HepG2 (cell line): Measurements from ENCODE around the gene VRK2. TPM values are rescaled to one million over a fixed set of nuclear protein-coding genes. Genes with fewer than 3 reads are reported as not detected.
"Not testable (repeated sequence)": the region's sequence is repeated elsewhere in the genome, so short reads cannot be mapped to it uniquely, and the experiment has no call there.

ENCODE experiments used
- ATAC-seq: fragments of 200-7000 bp; cut with Tn5 transposase; 3 replicates; pipeline ENCODE4 v1.9.1; 2020; ENCODE audit warnings: mild to moderate bottlenecking, moderate library complexity
- BruUV-seq: library from RNA; stranded (reverse); fragments of 400-500 nt; replicated peaks from 2 replicates; lab custom pipeline; 2021; lab: Mats Ljungman, UMichigan
- CTCF ChIA-PET: fragments of 300-600 bp; formaldehyde crosslinking; extraction: SDS; loops from one replicate; lab custom pipeline; 2021; ENCODE audit warnings: low total read pairs, inconsistent platforms, low intra/inter-chr PET ratio; lab: Yijun Ruan, JAX
- POLR2A ChIA-PET: fragments of 350-600 bp; sonication (Branson Sonifier 250); formaldehyde crosslinking; loops from one replicate; lab custom pipeline; 2020; ENCODE audit warnings: antibody characterized with exemption, inconsistent platforms; lab: Yijun Ruan, JAX
- DNase-seq: peaks from one replicate; pipeline ENCODE4 v3.0.0-alpha.2; 2015; ENCODE audit warnings: low spot score
- FAIRE-seq: peaks from 3 replicates; lab custom pipeline; 2011; peaks lifted over from hg19 to GRCh38; lab: Jason Lieb, UNC
- H2AFZ ChIP-seq: one replicate; pipeline ENCODE4 v1.6.1; 2011; ENCODE audit warnings: low read length, inconsistent platforms
- H3K27ac ChIP-seq: fragments of 300-600 bp; 3 replicates; pipeline ENCODE4 v1.8.0; 2011; ENCODE audit warnings: mixed run types, mild to moderate bottlenecking, mixed read lengths, low read length, inconsistent platforms; ENCODE audit not compliant: insufficient read depth; ENCODE audit errors: extremely low read length
- H3K27me3 ChIP-seq, 2 experiments: fragments of 200-600 bp in 1 of 2; 2 replicates in 1 of 2; 3 replicates in 1 of 2; pipeline versions ENCODE4 v1.6.0 to v1.8.0; 2011; ENCODE audit warnings: low read length in 2 of 2, mild to moderate bottlenecking in 2 of 2, moderate library complexity in 2 of 2, inconsistent platforms in 1 of 2; ENCODE audit not compliant: insufficient read depth in 2 of 2, control insufficient read depth in 1 of 2
- H3K36me3 ChIP-seq, 2 experiments: fragments of 200-600 bp in 1 of 2; replicated peaks in 1 of 2; 2 replicates in 1 of 2; 3 replicates in 1 of 2; pipeline versions ENCODE4 v1.5.1 to v1.8.0; 2011; ENCODE audit warnings: low read length in 2 of 2, inconsistent platforms in 1 of 2; ENCODE audit not compliant: insufficient read depth in 2 of 2, control insufficient read depth in 1 of 2
- H3K4me1 ChIP-seq: 2 replicates; pipeline ENCODE4 v1.5.1; 2012; ENCODE audit warnings: low read length, inconsistent platforms; ENCODE audit not compliant: insufficient read depth
- H3K4me2 ChIP-seq: 2 replicates; pipeline ENCODE4 v1.6.0; 2011; ENCODE audit warnings: low read depth, low read length, inconsistent platforms
- H3K4me3 ChIP-seq, 3 experiments: fragments of 200-600 bp in 1 of 3; sonication (generic), shearing (Covaris generic) in 1 of 3; replicated peaks in 1 of 3; 2 replicates each; pipeline ENCODE4 v1.5.1; 2011 to 2016; ENCODE audit warnings: low read length in 3 of 3, inconsistent platforms in 2 of 3, low read depth in 2 of 3, mild to moderate bottlenecking in 2 of 3, control low read depth in 1 of 3, mixed read lengths in 1 of 3; ENCODE audit not compliant: insufficient read depth in 1 of 3
- H3K79me2 ChIP-seq: one replicate; pipeline ENCODE4 v1.6.1; 2011; ENCODE audit warnings: low read length, inconsistent platforms; ENCODE audit not compliant: insufficient read depth
- H3K9ac ChIP-seq: 2 replicates; pipeline ENCODE4 v1.6.0; 2011; ENCODE audit warnings: mild to moderate bottlenecking, low read depth, low read length, inconsistent platforms; ENCODE audit not compliant: insufficient read depth
- H3K9me3 ChIP-seq: 2 replicates; pipeline ENCODE4 v1.5.1; 2012; ENCODE audit warnings: mild to moderate bottlenecking, low read length
- H4K20me1 ChIP-seq: 2 replicates; pipeline ENCODE4 v1.6.0; 2011; ENCODE audit warnings: inconsistent platforms, mild to moderate bottlenecking, low read length, moderate library complexity; ENCODE audit not compliant: insufficient read depth
- AHR ChIP-seq: IDR thresholded peaks from 2 replicates; pipeline ENCODE4 v1.6.1; 2018; ENCODE audit warnings: missing genetic modification reagents, missing compliant biosample characterization
- CHD4 ChIP-seq: fragments of 200-600 bp; sonication (generic); IDR thresholded peaks from 2 replicates; pipeline ENCODE4 v1.7.0; 2017; ENCODE audit warnings: mild to moderate bottlenecking, low read length, borderline replicate concordance
- HDAC2 ChIP-seq: sonication (generic); formaldehyde crosslinking; IDR thresholded peaks from 2 replicates; pipeline ENCODE4 v1.4.0; 2020; ENCODE audit warnings: missing genetic modification reagents
- ZNF292 ChIP-seq: sonication (generic); formaldehyde crosslinking; IDR thresholded peaks from 2 replicates; pipeline ENCODE4 v1.8.1; 2022; ENCODE audit warnings: mild to moderate bottlenecking, low read depth, missing genetic modification reagents, borderline replicate concordance
- ZNF296 ChIP-seq: sonication (generic); formaldehyde crosslinking; conservative IDR thresholded peaks from 2 replicates; pipeline ENCODE4 v1.5.0; 2020; ENCODE audit warnings: mild to moderate bottlenecking, missing genetic modification reagents
- ZNF33A ChIP-seq: sonication (generic); formaldehyde crosslinking; IDR thresholded peaks from 2 replicates; pipeline ENCODE4 v1.5.1; 2020; ENCODE audit warnings: missing genetic modification reagents, mild to moderate bottlenecking, moderate library complexity, borderline replicate concordance
- ZNF598 ChIP-seq: sonication (generic); formaldehyde crosslinking; IDR thresholded peaks from 2 replicates; pipeline ENCODE4 v1.5.1; 2020; ENCODE audit warnings: mild to moderate bottlenecking, missing genetic modification reagents, borderline replicate concordance
- ZNF788 ChIP-seq: sonication (generic); formaldehyde crosslinking; IDR thresholded peaks from 2 replicates; pipeline ENCODE4 v1.5.0; 2020; ENCODE audit warnings: mild to moderate bottlenecking, missing genetic modification reagents, borderline replicate concordance
- WGBS: methylation state at CpG from one replicate; pipeline ENCODE4 v1.1.6; 2017; ENCODE audit warnings: low lambda C conversion rate; 5-methylcytosine and 5-hydroxymethylcytosine counted together
- in situ Hi-C: cut with HindIII; loops from 2 replicates; pipeline ENCODE4 v1.10.0; 2017; ENCODE audit warnings: low pct_unique_long_range_greater_than_20kb; ENCODE audit not compliant: extremely low pct_ligation_motif_present
- intact Hi-C: fragments of 100-400 bp; cut with micrococcal nuclease; formaldehyde crosslinking; loops from one replicate; pipeline ENCODE4 v1.10.0; 2022; ENCODE audit not compliant: unreplicated experiment
- polyA plus RNA-seq, 8 experiments: library from polyadenylated mRNA; depleted of rRNA in 3 of 8; stranded (reverse) in 7 of 8; unstranded in 1 of 8; fragments of >200 nt; fragmentation: Illumina TruSeq in 4 of 8; extraction: Trizol in 4 of 8; gene quantifications; 2 replicates each; pipeline versions ENCODE4 v1.2.1 to v1.2.3, GENCODE V29; 2011 to 2016; ENCODE audit warnings: low read depth in 4 of 8, missing spikeins in 1 of 8, mixed read lengths in 1 of 8; ENCODE audit not compliant: insufficient read depth in 1 of 8
- total RNA-seq, 5 experiments: library from RNA; depleted of rRNA; stranded (reverse); fragments of >200 nt; fragmentation: Illumina TruSeq; extraction: Trizol; gene quantifications; 2 replicates each; pipeline ENCODE4 v1.2.3, GENCODE V29; 2016; ENCODE audit warnings: low read depth in 1 of 5

The VRK2 gene
- total and polyA plus RNA-seq, 2 of the 13 experiments (the other 11 are each of a cell fraction or from before 2014, with no cell fraction given), result 13.3 to 29.1 TPM

DNA sequence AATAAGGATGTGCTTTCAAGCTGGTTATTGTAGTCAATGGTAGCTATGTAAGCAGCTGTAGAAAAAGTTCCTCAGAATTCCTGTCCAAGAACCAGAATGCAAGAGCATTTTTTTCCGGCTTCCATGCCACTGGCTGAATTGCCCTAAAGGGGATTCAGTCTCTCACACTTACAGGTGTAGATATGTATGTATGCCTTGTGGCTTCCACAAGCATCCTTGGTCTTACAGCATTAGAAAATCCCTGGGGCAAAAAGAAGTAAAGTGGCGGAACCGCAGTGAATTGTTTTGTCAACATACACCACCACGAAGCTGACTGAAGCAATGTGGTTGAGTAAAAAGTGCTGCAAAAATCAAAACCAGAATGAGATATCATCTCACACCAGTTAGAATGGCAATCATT, 139.9 kb downstream of the VRK2 start:
- Histone ChIP-seq H3K9me3 (no peaks in the 10 kb centered on the region), H3K4me2 (no peak overlapping the region), H4K20me1 (no peaks in the 10 kb centered on the region), H2AFZ (no peak overlapping the region), H3K27me3 (no peaks in the 10 kb centered on the region), H3K27ac (no peak overlapping the region), H3K4me1 (no peaks in the 10 kb centered on the region), H3K36me3 (peaks cover 2 to 8% of the 10 kb centered on the region in 2 experiments; a peak in 3 of 5 replicates), H3K9ac (no peak overlapping the region), H3K79me2 (no peaks in the 10 kb centered on the region), H3K4me3 (no peak overlapping the region)
- intact Hi-C loops, result no loop called here
- ATAC-seq (no peak), FAIRE-seq (no peak), DNase-seq (no peak)
- 89% methylated on average over 4 of the region's 4 CpGs for WGBS
- ChIA-PET CTCF (no interaction called here), POLR2A (no interaction called here)
- TF ChIP-seq ZNF292 (no peak), ZNF788 (no peak), ZNF296 (CRISPR knock-in tag) (no peak), HDAC2 (CRISPR knock-in tag) (no peak), ZNF33A (CRISPR knock-in tag) (no peak), AHR (no peak), ZNF598 (CRISPR knock-in tag) (no peak), CHD4 (no peak)
- in situ Hi-C loops, result no loop called here
- BruUV-seq, result no TSS peak

DNA sequence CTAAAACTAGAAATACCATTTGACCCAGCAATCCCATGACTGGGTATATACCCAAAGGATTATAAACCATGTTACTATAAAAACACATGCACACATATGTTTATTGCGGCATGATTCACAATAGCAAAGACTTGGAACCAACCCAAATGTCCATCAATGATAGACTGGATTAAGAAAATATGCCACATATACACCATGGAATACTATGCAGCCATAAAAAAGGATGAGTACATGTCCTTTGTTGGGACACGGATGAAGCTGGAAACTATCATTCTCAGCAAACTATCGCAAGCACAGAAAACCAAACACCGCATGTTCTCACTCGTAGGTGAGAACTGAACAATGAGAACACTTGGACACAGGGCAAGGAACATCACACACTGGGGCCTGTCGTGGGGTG, 140.4 kb downstream of the VRK2 start:
- intact Hi-C loops, in situ Hi-C loops, H3K4me1 ChIP-seq, CTCF ChIA-PET, DNase-seq, H3K36me3 ChIP-seq, ATAC-seq, H3K4me3 ChIP-seq, BruUV-seq, H3K27me3 ChIP-seq, H3K79me2 ChIP-seq, POLR2A ChIA-PET, H3K9me3 ChIP-seq, H3K27ac ChIP-seq, H4K20me1 ChIP-seq, H3K9ac ChIP-seq, H2AFZ ChIP-seq, H3K4me2 ChIP-seq, FAIRE-seq: not testable (repeated sequence)
- WGBS, result 97% methylated on average over 6 of the region's 6 CpGs
